Measurements from ENCODE around the gene EPS15. TPM values are rescaled to one million over a fixed set of nuclear protein-coding genes. Genes with fewer than 3 reads are reported as not detected.

EPS15 gene
- total and polyA plus RNA-seq, 2 donors from 2014 or later, result 17.5 to 91.3 TPM

- Histone ChIP-seq H3K27me3 (ENCODE audit: control insufficient read depth, insufficient read depth, low read length) (no peaks in the 10 kb centered on the region), H3K9me3 (ENCODE audit: control insufficient read depth in 2 of 3, insufficient read depth in 1 of 3, low read length in 3 of 3) (no peaks in the 10 kb centered on the region), H3K36me3 (ENCODE audit: control insufficient read depth in 2 of 3, insufficient read depth in 3 of 3, low read length in 3 of 3) (peaks cover 0 to 7% (median 4%) of the 10 kb centered on the region in 3 donors), H3K4me1 (ENCODE audit: control insufficient read depth in 2 of 3, insufficient read depth in 2 of 3, low read depth in 1 of 3, low read length in 3 of 3) (peaks cover 0 to 5% (median 0%) of the 10 kb centered on the region in 3 donors), H3K9ac (ENCODE audit: low read length in 3 of 3) (no peak overlapping the region), H3K27ac (ENCODE audit: low read depth in 2 of 2, low read length in 2 of 2) (no peak overlapping the region), H3K4me3 (ENCODE audit: low read length in 3 of 3) (no peak overlapping the region)
- no peak for DNase-seq
- FAIRE-seq, result no peak
- intact Hi-C loops (cut with DNase I), result no loop called here
- TF ChIP-seq, protein P1, sequence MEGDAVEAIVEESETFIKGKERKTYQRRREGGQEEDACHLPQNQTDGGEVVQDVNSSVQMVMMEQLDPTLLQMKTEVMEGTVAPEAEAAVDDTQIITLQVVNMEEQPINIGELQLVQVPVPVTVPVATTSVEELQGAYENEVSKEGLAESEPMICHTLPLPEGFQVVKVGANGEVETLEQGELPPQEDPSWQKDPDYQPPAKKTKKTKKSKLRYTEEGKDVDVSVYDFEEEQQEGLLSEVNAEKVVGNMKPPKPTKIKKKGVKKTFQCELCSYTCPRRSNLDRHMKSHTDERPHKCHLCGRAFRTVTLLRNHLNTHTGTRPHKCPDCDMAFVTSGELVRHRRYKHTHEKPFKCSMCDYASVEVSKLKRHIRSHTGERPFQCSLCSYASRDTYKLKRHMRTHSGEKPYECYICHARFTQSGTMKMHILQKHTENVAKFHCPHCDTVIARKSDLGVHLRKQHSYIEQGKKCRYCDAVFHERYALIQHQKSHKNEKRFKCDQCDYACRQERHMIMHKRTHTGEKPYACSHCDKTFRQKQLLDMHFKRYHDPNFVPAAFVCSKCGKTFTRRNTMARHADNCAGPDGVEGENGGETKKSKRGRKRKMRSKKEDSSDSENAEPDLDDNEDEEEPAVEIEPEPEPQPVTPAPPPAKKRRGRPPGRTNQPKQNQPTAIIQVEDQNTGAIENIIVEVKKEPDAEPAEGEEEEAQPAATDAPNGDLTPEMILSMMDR (IDR thresholded peaks at IDR 0.05; ENCODE audit: borderline replicate concordance, extremely low read depth, insufficient read depth), result no peak
Observed at GRCh38 chr1:51444096-51444495, 75.0 kb downstream of the EPS15 start.

- intact Hi-C loops (cut with DNase I), result no loop called here
- H3K9ac ChIP-seq (ENCODE audit: low read length in 3 of 3), result no peak overlapping the region
- TF ChIP-seq, protein P1 (IDR thresholded peaks at IDR 0.05; ENCODE audit: borderline replicate concordance, extremely low read depth, insufficient read depth), result no peak
- no peak overlapping the region for H3K4me3 ChIP-seq (ENCODE audit: low read length in 3 of 3)
- no peak for DNase-seq
- no peaks in the 10 kb centered on the region for H3K27me3 ChIP-seq (ENCODE audit: control insufficient read depth, insufficient read depth, low read length)
- no peak for FAIRE-seq
- H3K27ac ChIP-seq (ENCODE audit: low read depth in 2 of 2, low read length in 2 of 2), result no peak overlapping the region
- peaks cover 0 to 5% (median 0%) of the 10 kb centered on the region in 3 donors for H3K4me1 ChIP-seq (ENCODE audit: control insufficient read depth in 2 of 3, insufficient read depth in 2 of 3, low read depth in 1 of 3, low read length in 3 of 3)
- no peaks in the 10 kb centered on the region for H3K9me3 ChIP-seq (ENCODE audit: control insufficient read depth in 2 of 3, insufficient read depth in 1 of 3, low read length in 3 of 3)
- H3K36me3 ChIP-seq (ENCODE audit: control insufficient read depth in 2 of 3, insufficient read depth in 3 of 3, low read length in 3 of 3), result peaks cover 0 to 7% (median 4%) of the 10 kb centered on the region in 3 donors
Observed at GRCh38 chr1:51443555-51443954, 75.5 kb downstream of the EPS15 start.

DNA sequence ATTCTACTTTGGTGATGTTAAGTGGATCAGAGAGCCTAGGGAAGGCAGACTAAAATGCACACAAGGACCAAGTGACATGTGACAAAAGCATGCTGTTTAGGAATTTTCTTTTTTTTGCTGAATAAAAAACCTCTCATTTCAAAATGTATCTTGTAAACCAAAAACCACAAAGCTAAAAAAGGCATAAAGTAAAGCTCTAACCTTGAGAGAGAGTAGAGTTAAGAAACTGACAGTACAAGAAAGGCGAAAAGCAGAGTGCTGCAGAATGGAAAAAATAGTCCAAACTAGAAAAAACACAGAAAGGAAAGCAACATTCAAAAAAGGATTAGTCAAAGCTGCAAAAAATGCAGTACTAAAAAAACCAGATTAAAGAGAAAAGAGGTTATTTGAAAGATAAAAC lies 76.5 kb downstream of the EPS15 start:
- DNase-seq (no peak), FAIRE-seq (no peak)
- Histone ChIP-seq H3K9ac (ENCODE audit: low read length in 3 of 3) (no peak overlapping the region), H3K27ac (ENCODE audit: low read depth in 2 of 2, low read length in 2 of 2) (no peak overlapping the region), H3K9me3 (ENCODE audit: control insufficient read depth in 2 of 3, insufficient read depth in 1 of 3, low read length in 3 of 3) (no peaks in the 10 kb centered on the region), H3K36me3 (ENCODE audit: control insufficient read depth in 2 of 3, insufficient read depth in 3 of 3, low read length in 3 of 3) (peaks cover 0 to 7% (median 4%) of the 10 kb centered on the region in 3 donors), H3K4me1 (ENCODE audit: control insufficient read depth in 2 of 3, insufficient read depth in 2 of 3, low read depth in 1 of 3, low read length in 3 of 3) (peaks cover 0 to 5% (median 0%) of the 10 kb centered on the region in 3 donors), H3K27me3 (ENCODE audit: control insufficient read depth, insufficient read depth, low read length) (no peaks in the 10 kb centered on the region), H3K4me3 (ENCODE audit: low read length in 3 of 3) (no peak overlapping the region)
- TF ChIP-seq, protein P1 (IDR thresholded peaks at IDR 0.05; ENCODE audit: borderline replicate concordance, extremely low read depth, insufficient read depth), result no peak
- intact Hi-C loops (cut with DNase I), result no loop called here

- Histone ChIP-seq H3K9me3 (ENCODE audit: control insufficient read depth in 2 of 3, insufficient read depth in 1 of 3, low read length in 3 of 3) (no peaks in the 10 kb centered on the region), H3K9ac (ENCODE audit: low read length in 3 of 3) (no peak overlapping the region), H3K27me3 (ENCODE audit: control insufficient read depth, insufficient read depth, low read length) (no peaks in the 10 kb centered on the region), H3K27ac (ENCODE audit: low read depth in 2 of 2, low read length in 2 of 2) (no peak overlapping the region), H3K36me3 (ENCODE audit: control insufficient read depth in 2 of 3, insufficient read depth in 3 of 3, low read length in 3 of 3) (peaks cover 0 to 7% (median 4%) of the 10 kb centered on the region in 3 donors), H3K4me1 (ENCODE audit: control insufficient read depth in 2 of 3, insufficient read depth in 2 of 3, low read depth in 1 of 3, low read length in 3 of 3) (peaks cover 0 to 5% (median 0%) of the 10 kb centered on the region in 3 donors), H3K4me3 (ENCODE audit: low read length in 3 of 3) (no peak overlapping the region)
- no peak for DNase-seq
- TF ChIP-seq, protein P1 (IDR thresholded peaks at IDR 0.05; ENCODE audit: borderline replicate concordance, extremely low read depth, insufficient read depth), result no peak
- intact Hi-C loops (cut with DNase I), result no loop called here
- FAIRE-seq, result no peak
Observed at GRCh38 chr1:51442198-51442597, 76.9 kb downstream of the EPS15 start.
